ENCODE data around the gene ENTHD1. TPM values are rescaled to one million over a fixed set of nuclear protein-coding genes. Genes with fewer than 3 reads are reported as not detected.
A peak's percentile ranks its signal among the peaks of the same experiment; 100 is the strongest.

Gene ENTHD1
- total and polyA plus RNA-seq, 10 donors, result 0.09 to 0.59 (median 0.14) TPM; not detected in 5

- 44 to 66% (median 60%) methylated on average over 1 of the region's 1 CpG for WGBS, 5 donors
- Histone ChIP-seq H3K36me3 (no peaks in the 10 kb centered on the region), H3K27me3 (replicated peaks in 1 of 7) (no peaks in the 10 kb centered on the region), H3K4me3 (no peak overlapping the region), H3K27ac (no peak overlapping the region), H3K4me1 (peaks cover 0 to 24% (median 4%) of the 10 kb centered on the region in 6 donors), H3K9me3 (no peaks in the 10 kb centered on the region)
- DNase-seq, result no peak
- TF ChIP-seq POLR2A (IDR thresholded peaks at IDR 0.05) (no peak), CTCF (IDR thresholded peaks at IDR 0.05 in 8 of 11, conservative IDR thresholded peaks at IDR 0.05 in 3 of 11) (no peak), POLR2AphosphoS5 (IDR thresholded peaks at IDR 0.05) (no peak)
- intact Hi-C loops (cut with DNase I; ENCODE audit: low total_unique reads), result no loop called here
These were observed 24.8 kb downstream of the ENTHD1 start for GRCh38 chr22:39868741-39869140.

- TF ChIP-seq POLR2A (IDR thresholded peaks at IDR 0.05), result no peak
- TF ChIP-seq POLR2AphosphoS5 (IDR thresholded peaks at IDR 0.05), result no peak
- TF ChIP-seq CTCF (IDR thresholded peaks at IDR 0.05 in 8 of 11, conservative IDR thresholded peaks at IDR 0.05 in 3 of 11), result no peak
- no peak for DNase-seq
- Histone ChIP-seq H3K9me3 (no peaks in the 10 kb centered on the region), H3K27ac (no peak overlapping the region), H3K4me3 (no peak overlapping the region), H3K4me1 (peaks cover 0 to 12% (median 5%) of the 10 kb centered on the region in 6 donors), H3K27me3 (replicated peaks in 1 of 7) (no peaks in the 10 kb centered on the region), H3K36me3 (no peaks in the 10 kb centered on the region)
- intact Hi-C loops (cut with DNase I; ENCODE audit: low total_unique reads), result no loop called here
- WGBS, 5 donors, result 41 to 56% (median 54%) methylated on average over 7 of the region's 7 CpGs
These were observed 33.5 kb downstream of the ENTHD1 start for GRCh38 chr22:39859903-39860588.

GRCh38 chr22:39856588-39856987 lies 37.0 kb downstream of the ENTHD1 start:
- WGBS, 5 donors, result 80 to 94% (median 88%) methylated on average over 4 of the region's 4 CpGs
- Histone ChIP-seq H3K4me3 (no peak overlapping the region), H3K9me3 (no peaks in the 10 kb centered on the region), H3K27me3 (replicated peaks in 1 of 7) (no peaks in the 10 kb centered on the region), H3K36me3 (no peaks in the 10 kb centered on the region), H3K27ac (no peak overlapping the region), H3K4me1 (peaks cover 0 to 28% (median 7%) of the 10 kb centered on the region in 6 donors)
- DNase-seq, result no peak
- TF ChIP-seq POLR2AphosphoS5 (IDR thresholded peaks at IDR 0.05), result no peak
- no peak for TF ChIP-seq CTCF (IDR thresholded peaks at IDR 0.05 in 8 of 11, conservative IDR thresholded peaks at IDR 0.05 in 3 of 11)
- TF ChIP-seq POLR2A (IDR thresholded peaks at IDR 0.05), result no peak
- intact Hi-C loops (cut with DNase I; ENCODE audit: low total_unique reads), result no loop called here

GRCh38 chr22:39852799-39853198 lies 40.8 kb downstream of the ENTHD1 start:
- no peak for TF ChIP-seq POLR2A (IDR thresholded peaks at IDR 0.05)
- no peak for TF ChIP-seq CTCF (IDR thresholded peaks at IDR 0.05 in 8 of 11, conservative IDR thresholded peaks at IDR 0.05 in 3 of 11)
- no peak for TF ChIP-seq POLR2AphosphoS5 (IDR thresholded peaks at IDR 0.05)
- no peaks in the 10 kb centered on the region for H3K36me3 ChIP-seq
- DNase-seq, result no peak
- WGBS, 5 donors, result 53 to 69% (median 68%) methylated on average over 2 of the region's 2 CpGs
- peaks cover 0 to 23% (median 6%) of the 10 kb centered on the region in 6 donors for H3K4me1 ChIP-seq
- intact Hi-C loops (cut with DNase I; ENCODE audit: low total_unique reads), result no loop called here
- H3K4me3 ChIP-seq, result no peak overlapping the region
- H3K27me3 ChIP-seq (replicated peaks in 1 of 7), result no peaks in the 10 kb centered on the region
- peak overlapping the region in 4 of 8 donors; percentile 15 to 64 (median 54) for H3K27ac ChIP-seq
- no peaks in the 10 kb centered on the region for H3K9me3 ChIP-seq
